Mucosa of descending colon (tissue), 3 donors: Measurements from ENCODE around the gene AOAH. TPM values are rescaled to one million over a fixed set of nuclear protein-coding genes. Genes with fewer than 3 reads are reported as not detected.

Experiments used
- ATAC-seq: fragments of 200-7000 bp; cut with Tn5 transposase; one replicate; pipeline ENCODE4 v1.9.1; 2020; ENCODE audit warnings: mild to moderate bottlenecking, moderate library complexity
- DNase-seq, 3 donors: peaks; one replicate each; pipeline ENCODE4 v3.0.0-alpha.2; 2020
- H3K36me3 ChIP-seq: fragments of 200-600 bp; one replicate; pipeline ENCODE4 v1.8.0; 2021; ENCODE audit warnings: low read depth, mild to moderate bottlenecking
- H3K4me1 ChIP-seq: fragments of 200-600 bp; one replicate; pipeline ENCODE4 v1.8.0; 2021; ENCODE audit warnings: low read depth, mild to moderate bottlenecking
- H3K4me3 ChIP-seq: fragments of 200-600 bp; one replicate; pipeline ENCODE4 v1.8.0; 2021; ENCODE audit warnings: mild to moderate bottlenecking
- H3K9me3 ChIP-seq: fragments of 200-600 bp; one replicate; pipeline ENCODE4 v1.8.0; 2021; ENCODE audit warnings: mild to moderate bottlenecking
- CTCF ChIP-seq: fragments of 200-600 bp; IDR thresholded peaks from one replicate; pipeline ENCODE4 v1.8.0; 2022; ENCODE audit warnings: antibody characterized with exemption, mild to moderate bottlenecking
- intact Hi-C, 2 donors: fragments of 100-400 bp; cut with DNase I in 1 of 2; cut with micrococcal nuclease in 1 of 2; formaldehyde crosslinking; loops; one replicate each; pipeline versions ENCODE4 v1.11.0 to v1.11.1; 2022; cut with DNase I, micrococcal nuclease
- total RNA-seq, 3 donors: library from RNA; stranded (reverse); fragmentation: NEBNext Ultra II Directional in 2 of 3; extraction: Animal tissue kit (Norgen Biotek cat#: 25700) in 2 of 3; gene quantifications; one replicate each; pipeline versions ENCODE4 v1.2.1 to v1.2.4, GENCODE V29; 2021 to 2023
- donor health status: DM: no; HTN: no; CAD: no; lungs with moderate emphysema.
- donor health status: DM: no; HTN: no; CAD: no.
- donor health status: DM: no; HTN: yes; CAD: no.

AOAH gene
- total RNA-seq, 3 donors from 2014 or later: 15.7 to 36.1 (median 28.8) TPM

- H3K4me1 ChIP-seq: no peaks in the 10 kb centered on the region
- H3K9me3 ChIP-seq: no peaks in the 10 kb centered on the region
- intact Hi-C loops: no loop called here
- no peak overlapping the region for H3K4me3 ChIP-seq
- H3K36me3 ChIP-seq: no peaks in the 10 kb centered on the region
- peak; percentile 93 for ATAC-seq
- DNase-seq: peak in 2 of 3 donors; percentile 58 to 76
- peak; percentile 89 for TF ChIP-seq CTCF
Measured at GRCh38 chr7:36670585-36671431, 53.5 kb downstream of the AOAH start.

- no peaks in the 10 kb centered on the region for H3K36me3 ChIP-seq
- H3K4me1 ChIP-seq: peaks cover 8% of the 10 kb centered on the region
- H3K9me3 ChIP-seq: no peaks in the 10 kb centered on the region
- H3K4me3 ChIP-seq: no peak overlapping the region
- intact Hi-C loops: loop anchor here in 1 of 2 donors (10.0 kb wide), 1 partner anchor 184 kb away; no protein-coding TSS in a partner anchor
- TF ChIP-seq CTCF: no peak
- peak; percentile 84 for ATAC-seq
- DNase-seq: no peak
Measured at GRCh38 chr7:36668750-36669149, 55.5 kb downstream of the AOAH start.

GRCh38 chr7:36668080-36668479, 56.2 kb downstream of the AOAH start:
- no peak overlapping the region for H3K4me3 ChIP-seq
- peaks cover 14% of the 10 kb centered on the region for H3K4me1 ChIP-seq
- TF ChIP-seq CTCF: no peak
- intact Hi-C loops: loop anchor here in 1 of 2 donors (10.0 kb wide), 1 partner anchor 183 kb away; no protein-coding TSS in a partner anchor
- ATAC-seq (no peak), DNase-seq (no peak)
- H3K36me3 ChIP-seq: no peaks in the 10 kb centered on the region
- H3K9me3 ChIP-seq: no peaks in the 10 kb centered on the region

GRCh38 chr7:36667007-36667745, 57.1 kb downstream of the AOAH start:
- no peak for ATAC-seq
- Histone ChIP-seq H3K4me3 (no peak overlapping the region), H3K4me1 (peaks cover 21% of the 10 kb centered on the region), H3K9me3 (no peaks in the 10 kb centered on the region), H3K36me3 (no peaks in the 10 kb centered on the region)
- no peak for DNase-seq
- no peak for TF ChIP-seq CTCF
- intact Hi-C loops: loop anchor here in 1 of 2 donors (10.0 kb wide), 1 partner anchor 182 kb away; no protein-coding TSS in a partner anchor

- Histone ChIP-seq H3K36me3 (no peaks in the 10 kb centered on the region), H3K9me3 (no peaks in the 10 kb centered on the region), H3K4me1 (peaks cover 22% of the 10 kb centered on the region), H3K4me3 (no peak overlapping the region)
- no peak for TF ChIP-seq CTCF
- no peak for DNase-seq
- intact Hi-C loops: loop anchor here in 1 of 2 donors (10.0 kb wide), 1 partner anchor 179 kb away; no protein-coding TSS in a partner anchor
- ATAC-seq: peak; percentile 49
Measured at GRCh38 chr7:36663481-36663880, 60.8 kb downstream of the AOAH start.
